Measurements from ENCODE around the gene C6orf136.

Gene C6orf136

GRCh38 chr6:30687659-30688431 lies 40.9 kb downstream of the C6orf136 start:
- peak overlapping the region; percentile 87 for H3K4me3 ChIP-seq (ENCODE audit: low read depth, low read length)
- in situ Hi-C loops (cut with HindIII; ENCODE audit: low sequenced_read_pairs), result no loop called here
- peak; percentile 38 for TF ChIP-seq CTCF (IDR thresholded peaks at IDR 0.05; ENCODE audit: low read depth, low read length)
- peak; percentile 45 for DNase-seq (ENCODE audit: low read depth, low spot score)

GRCh38 chr6:30688569-30688968 lies 41.6 kb downstream of the C6orf136 start:
- H3K4me3 ChIP-seq (ENCODE audit: low read depth, low read length), result peak overlapping the region; percentile 87
- in situ Hi-C loops (cut with HindIII; ENCODE audit: low sequenced_read_pairs), result no loop called here
- TF ChIP-seq CTCF (IDR thresholded peaks at IDR 0.05; ENCODE audit: low read depth, low read length), result no peak
- DNase-seq (ENCODE audit: low read depth, low spot score), result no peak

- in situ Hi-C loops (cut with HindIII; ENCODE audit: low sequenced_read_pairs), result no loop called here
- no peak for DNase-seq (ENCODE audit: low read depth, low spot score)
- H3K4me3 ChIP-seq (ENCODE audit: low read depth, low read length), result no peak overlapping the region
- TF ChIP-seq CTCF (IDR thresholded peaks at IDR 0.05; ENCODE audit: low read depth, low read length), result no peak
Observed at GRCh38 chr6:30689022-30689865, 42.3 kb downstream of the C6orf136 start.

GRCh38 chr6:30689985-30690384 lies 43.1 kb downstream of the C6orf136 start:
- peak overlapping the region; percentile 77 for H3K4me3 ChIP-seq (ENCODE audit: low read depth, low read length)
- no peak for DNase-seq (ENCODE audit: low read depth, low spot score)
- in situ Hi-C loops (cut with HindIII; ENCODE audit: low sequenced_read_pairs), result no loop called here
- no peak for TF ChIP-seq CTCF (IDR thresholded peaks at IDR 0.05; ENCODE audit: low read depth, low read length)

- no peak for TF ChIP-seq CTCF (IDR thresholded peaks at IDR 0.05; ENCODE audit: low read depth, low read length)
- peak; percentile 84 for DNase-seq (ENCODE audit: low read depth, low spot score)
- in situ Hi-C loops (cut with HindIII; ENCODE audit: low sequenced_read_pairs), result no loop called here
- peak within 1 kb of the TSS; percentile 77 for H3K4me3 ChIP-seq (ENCODE audit: low read depth, low read length)
Observed at GRCh38 chr6:30690403-30691207, 43.7 kb downstream of the C6orf136 start, which contains the start of gene NRM. Gene NRM, minus strand, starts transcription at chr6:30690984. Its CDS starts 10 bp downstream, at chr6:30690974.

All from astrocyte of the spinal cord (primary cell).